OCI-LY3 (cell line): Measurements from ENCODE around the gene SWSAP1.

Experiments
- H2AFZ ChIP-seq: fragments of 200-600, 300-600 bp; shearing (Covaris generic); 2 replicates; pipeline ENCODE4 v1.6.0; 2014; ENCODE audit warnings: antibody characterized with exemption, low read depth, low read length
- H3K27ac ChIP-seq: fragments of 200-600, 300-600 bp; sonication (generic); 2 replicates; pipeline ENCODE4 v1.5.1; 2014; ENCODE audit warnings: mild to moderate bottlenecking, low read length, moderate library complexity, mixed read lengths
- H3K27me3 ChIP-seq: fragments of 200-600, 300-600 bp; sonication (generic); 2 replicates; pipeline ENCODE4 v1.6.1; 2014; ENCODE audit warnings: low read depth, low read length, mixed read lengths
- H3K36me3 ChIP-seq: fragments of 200-600, 300-600 bp; sonication (generic); replicated peaks from 2 replicates; pipeline ENCODE3; 2014; ENCODE audit warnings: low read depth, low read length, mixed read lengths
- H3K4me1 ChIP-seq: fragments of 300-600, 200-600 bp; sonication (generic); 2 replicates; pipeline ENCODE4 v1.6.1; 2014; ENCODE audit warnings: low read length, mixed read lengths
- H3K4me2 ChIP-seq: fragments of 200-600, 300-600 bp; sonication (generic); 2 replicates; pipeline ENCODE4 v1.6.1; 2014; ENCODE audit warnings: low read length, mixed read lengths
- H3K4me3 ChIP-seq: fragments of 300-600, 200-600 bp; sonication (generic); 2 replicates; pipeline ENCODE4 v1.5.1; 2014; ENCODE audit warnings: antibody characterized with exemption, mild to moderate bottlenecking, low read length, moderate library complexity
- H3K79me2 ChIP-seq: fragments of 300-600, 200-600 bp; shearing (Covaris generic); 2 replicates; pipeline ENCODE4 v1.6.1; 2014; ENCODE audit warnings: mild to moderate bottlenecking, low read length, mixed read lengths
- H3K9ac ChIP-seq: fragments of 300-600, 200-600 bp; shearing (Covaris generic); 2 replicates; pipeline ENCODE4 v1.6.0; 2014; ENCODE audit warnings: mild to moderate bottlenecking, low read length, moderate library complexity
- H3K9me3 ChIP-seq: fragments of 200-600, 300-600 bp; shearing (Covaris generic); 2 replicates; pipeline ENCODE4 v1.6.1; 2014; ENCODE audit warnings: low read length, mixed read lengths; ENCODE audit not compliant: insufficient read depth
- H4K20me1 ChIP-seq: fragments of 200-600, 300-600 bp; sonication (generic); 2 replicates; pipeline ENCODE4 v1.6.1; 2016; ENCODE audit warnings: low read length, mixed read lengths; ENCODE audit not compliant: insufficient read depth
- CTCF ChIP-seq: fragments of 200-600, 300-600 bp; sonication (generic); IDR thresholded peaks from 2 replicates; pipeline ENCODE4 v1.5.1; 2014; ENCODE audit warnings: antibody characterized with exemption, low read length, low read depth
- EZH2phosphoT487 ChIP-seq: fragments of 200-600 bp; shearing (Covaris generic); IDR thresholded peaks from 2 replicates; pipeline ENCODE4 v1.6.1; 2018; ENCODE audit warnings: antibody characterized with exemption, mixed run types, low read depth

The SWSAP1 gene

GRCh38 chr19:11408591-11408990 lies 34.1 kb downstream of the SWSAP1 start:
- Histone ChIP-seq H3K4me2 (no peak overlapping the region), H3K36me3 (no peaks in the 10 kb centered on the region), H3K9me3 (no peaks in the 10 kb centered on the region), H2AFZ (no peak overlapping the region), H3K27ac (no peak overlapping the region), H4K20me1 (no peaks in the 10 kb centered on the region), H3K4me3 (no peak overlapping the region), H3K4me1 (no peaks in the 10 kb centered on the region), H3K79me2 (no peaks in the 10 kb centered on the region), H3K27me3 (no peaks in the 10 kb centered on the region), H3K9ac (no peak overlapping the region)
- TF ChIP-seq EZH2phosphoT487 (no peak), CTCF (no peak)

GRCh38 chr19:11410682-11411081 lies 36.2 kb downstream of the SWSAP1 start:
- Histone ChIP-seq H3K4me3 (no peak overlapping the region), H3K4me2 (no peak overlapping the region), H3K27ac (no peak overlapping the region), H4K20me1 (no peaks in the 10 kb centered on the region), H3K9me3 (no peaks in the 10 kb centered on the region), H3K79me2 (no peaks in the 10 kb centered on the region), H3K4me1 (no peaks in the 10 kb centered on the region), H3K9ac (no peak overlapping the region), H3K36me3 (no peaks in the 10 kb centered on the region), H3K27me3 (no peaks in the 10 kb centered on the region), H2AFZ (no peak overlapping the region)
- TF ChIP-seq EZH2phosphoT487 = no peak
- TF ChIP-seq CTCF = no peak

GRCh38 chr19:11414544-11414943 lies 40.1 kb downstream of the SWSAP1 start:
- no peak overlapping the region for H3K9ac ChIP-seq
- H3K4me2 ChIP-seq = no peak overlapping the region
- no peak for TF ChIP-seq CTCF
- TF ChIP-seq EZH2phosphoT487 = no peak
- no peaks in the 10 kb centered on the region for H4K20me1 ChIP-seq
- no peaks in the 10 kb centered on the region for H3K9me3 ChIP-seq
- H3K79me2 ChIP-seq = no peaks in the 10 kb centered on the region
- H3K36me3 ChIP-seq = no peaks in the 10 kb centered on the region
- H3K27ac ChIP-seq = no peak overlapping the region
- no peak overlapping the region for H2AFZ ChIP-seq
- no peak overlapping the region for H3K4me3 ChIP-seq
- no peaks in the 10 kb centered on the region for H3K4me1 ChIP-seq
- no peaks in the 10 kb centered on the region for H3K27me3 ChIP-seq

GRCh38 chr19:11416346-11417052 lies 42.0 kb downstream of the SWSAP1 start:
- no peaks in the 10 kb centered on the region for H3K27me3 ChIP-seq
- TF ChIP-seq EZH2phosphoT487 (no peak), CTCF (no peak)
- no peak overlapping the region for H3K9ac ChIP-seq
- no peak overlapping the region for H3K4me2 ChIP-seq
- no peaks in the 10 kb centered on the region for H4K20me1 ChIP-seq
- no peak overlapping the region for H2AFZ ChIP-seq
- no peaks in the 10 kb centered on the region for H3K4me1 ChIP-seq
- no peak overlapping the region for H3K4me3 ChIP-seq
- H3K36me3 ChIP-seq = no peaks in the 10 kb centered on the region
- H3K27ac ChIP-seq = no peak overlapping the region
- H3K9me3 ChIP-seq = no peaks in the 10 kb centered on the region
- H3K79me2 ChIP-seq = no peaks in the 10 kb centered on the region
